Spleen (tissue), 7 donors: ENCODE measurements around the gene C3orf20.

Experiments used
- POLR2A ChIP-seq, 3 donors: fragments of 450-650 bp; IDR thresholded peaks; one replicate each; pipeline ENCODE4 v1.5.1; 2017; ENCODE audit warnings: antibody characterized with exemption in 3 of 3, mild to moderate bottlenecking in 1 of 3
- TF ChIP-seq, protein P1 (sequence below), 11 experiments: fragments of 200-600 bp in 7 of 11; fragments of 450-650 bp in 4 of 11; sonication (generic) in 4 of 11; IDR thresholded peaks in 8 of 11; conservative IDR thresholded peaks in 3 of 11; 1 replicate in 7 of 11; 2 replicates in 4 of 11; pipeline versions ENCODE4 v1.4.0 to v1.8.0; 2016 to 2021; ENCODE audit warnings: antibody characterized with exemption in 11 of 11, inconsistent platforms in 4 of 11, mild to moderate bottlenecking in 1 of 11
- donor health status: DM: no; HTN: no; CAD: no; lungs with moderate emphysema.
- donor health status: DM: no; HTN: no; CAD: no.
- donor health status: DM: no; HTN: no; CAD: no.

DNA sequence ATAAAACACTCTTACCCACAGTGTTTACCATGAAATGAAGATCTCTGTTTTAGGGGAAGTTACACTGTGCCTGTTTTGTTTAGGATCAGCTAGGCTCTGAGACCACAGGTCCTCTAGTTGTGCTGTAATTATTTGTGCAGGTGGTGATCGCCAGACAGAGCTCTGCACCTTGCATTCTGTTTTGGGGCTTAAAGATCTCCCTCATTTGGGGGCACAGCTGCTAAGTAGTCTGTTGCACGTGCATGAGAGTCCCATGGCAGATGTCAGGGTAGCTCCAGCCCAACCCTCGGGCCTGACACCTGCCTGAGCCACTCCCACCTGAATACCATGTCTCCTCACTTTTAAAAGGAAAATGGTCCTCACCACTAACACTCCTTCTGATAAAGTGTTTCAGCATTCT lies 12.4 kb downstream of the C3orf20 start:
- TF ChIP-seq POLR2A (IDR thresholded peaks at IDR 0.05): no peak
- TF ChIP-seq, protein P1, sequence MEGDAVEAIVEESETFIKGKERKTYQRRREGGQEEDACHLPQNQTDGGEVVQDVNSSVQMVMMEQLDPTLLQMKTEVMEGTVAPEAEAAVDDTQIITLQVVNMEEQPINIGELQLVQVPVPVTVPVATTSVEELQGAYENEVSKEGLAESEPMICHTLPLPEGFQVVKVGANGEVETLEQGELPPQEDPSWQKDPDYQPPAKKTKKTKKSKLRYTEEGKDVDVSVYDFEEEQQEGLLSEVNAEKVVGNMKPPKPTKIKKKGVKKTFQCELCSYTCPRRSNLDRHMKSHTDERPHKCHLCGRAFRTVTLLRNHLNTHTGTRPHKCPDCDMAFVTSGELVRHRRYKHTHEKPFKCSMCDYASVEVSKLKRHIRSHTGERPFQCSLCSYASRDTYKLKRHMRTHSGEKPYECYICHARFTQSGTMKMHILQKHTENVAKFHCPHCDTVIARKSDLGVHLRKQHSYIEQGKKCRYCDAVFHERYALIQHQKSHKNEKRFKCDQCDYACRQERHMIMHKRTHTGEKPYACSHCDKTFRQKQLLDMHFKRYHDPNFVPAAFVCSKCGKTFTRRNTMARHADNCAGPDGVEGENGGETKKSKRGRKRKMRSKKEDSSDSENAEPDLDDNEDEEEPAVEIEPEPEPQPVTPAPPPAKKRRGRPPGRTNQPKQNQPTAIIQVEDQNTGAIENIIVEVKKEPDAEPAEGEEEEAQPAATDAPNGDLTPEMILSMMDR (IDR thresholded peaks at IDR 0.05 in 8 of 11, conservative IDR thresholded peaks at IDR 0.05 in 3 of 11): no peak
